NB4 (cell line): ENCODE measurements around the gene SH3BGRL3.
"Not testable (repeated sequence)": the region's sequence is repeated elsewhere in the genome, so short reads cannot be mapped to it uniquely, and the experiment has no call there.

Experiments used
- DNase-seq: peaks from one replicate; pipeline ENCODE4 v3.0.0; 2010; ENCODE audit warnings: low read depth
- H3K4me3 ChIP-seq: one replicate; pipeline ENCODE4 v1.5.1; 2011; ENCODE audit warnings: mild to moderate bottlenecking, low read depth, low read length, moderate library complexity
- MYC ChIP-seq: IDR thresholded peaks from 2 replicates; pipeline ENCODE4 v1.6.1; 2011; ENCODE audit warnings: low read depth, low read length
- POLR2A ChIP-seq: IDR thresholded peaks from 2 replicates; pipeline ENCODE4 v1.6.1; 2011; ENCODE audit warnings: mild to moderate bottlenecking; ENCODE audit not compliant: insufficient read length; ENCODE audit errors: extremely low read depth
- TF ChIP-seq, protein P1 (sequence below): IDR thresholded peaks from one replicate; pipeline ENCODE4 v1.5.1; 2012; ENCODE audit warnings: low read depth, low read length
- TF ChIP-seq, protein P2 (sequence below): IDR thresholded peaks from 2 replicates; pipeline ENCODE4 v1.6.1; 2011; ENCODE audit warnings: low read depth, low read length

The SH3BGRL3 gene

GRCh38 chr1:26305667-26306289 lies 25.9 kb downstream of the SH3BGRL3 start:
- peak overlapping the region; percentile 69 for H3K4me3 ChIP-seq
- TF ChIP-seq, protein P1, sequence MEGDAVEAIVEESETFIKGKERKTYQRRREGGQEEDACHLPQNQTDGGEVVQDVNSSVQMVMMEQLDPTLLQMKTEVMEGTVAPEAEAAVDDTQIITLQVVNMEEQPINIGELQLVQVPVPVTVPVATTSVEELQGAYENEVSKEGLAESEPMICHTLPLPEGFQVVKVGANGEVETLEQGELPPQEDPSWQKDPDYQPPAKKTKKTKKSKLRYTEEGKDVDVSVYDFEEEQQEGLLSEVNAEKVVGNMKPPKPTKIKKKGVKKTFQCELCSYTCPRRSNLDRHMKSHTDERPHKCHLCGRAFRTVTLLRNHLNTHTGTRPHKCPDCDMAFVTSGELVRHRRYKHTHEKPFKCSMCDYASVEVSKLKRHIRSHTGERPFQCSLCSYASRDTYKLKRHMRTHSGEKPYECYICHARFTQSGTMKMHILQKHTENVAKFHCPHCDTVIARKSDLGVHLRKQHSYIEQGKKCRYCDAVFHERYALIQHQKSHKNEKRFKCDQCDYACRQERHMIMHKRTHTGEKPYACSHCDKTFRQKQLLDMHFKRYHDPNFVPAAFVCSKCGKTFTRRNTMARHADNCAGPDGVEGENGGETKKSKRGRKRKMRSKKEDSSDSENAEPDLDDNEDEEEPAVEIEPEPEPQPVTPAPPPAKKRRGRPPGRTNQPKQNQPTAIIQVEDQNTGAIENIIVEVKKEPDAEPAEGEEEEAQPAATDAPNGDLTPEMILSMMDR = no peak
- no peak for TF ChIP-seq MYC
- no peak for TF ChIP-seq POLR2A
- TF ChIP-seq, protein P2, sequence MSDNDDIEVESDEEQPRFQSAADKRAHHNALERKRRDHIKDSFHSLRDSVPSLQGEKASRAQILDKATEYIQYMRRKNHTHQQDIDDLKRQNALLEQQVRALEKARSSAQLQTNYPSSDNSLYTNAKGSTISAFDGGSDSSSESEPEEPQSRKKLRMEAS = no peak
- DNase-seq = peak; percentile 62

- DNase-seq = peak; percentile 93
- TF ChIP-seq, protein P1 = no peak
- TF ChIP-seq, protein P2 = peak; percentile 48; the same call in 1 of the 2 replicates
- TF ChIP-seq POLR2A = peak; percentile 15
- TF ChIP-seq MYC = no peak
- peak within 1 kb of the TSS; percentile 69 for H3K4me3 ChIP-seq
These were observed 26.7 kb downstream of the SH3BGRL3 start, which contains the start of gene UBXN11 for GRCh38 chr1:26306290-26307229. UBXN11 (minus strand) TSS chr1:26306636; CDS start chr1:26302883, 3,753 bp downstream.

GRCh38 chr1:26307363-26307781 lies 27.5 kb downstream of the SH3BGRL3 start:
- no peak for DNase-seq
- peak overlapping the region; percentile 53 for H3K4me3 ChIP-seq
- TF ChIP-seq MYC (no peak), POLR2A (no peak)
- TF ChIP-seq, protein P1 = no peak
- TF ChIP-seq, protein P2 = no peak

DNA sequence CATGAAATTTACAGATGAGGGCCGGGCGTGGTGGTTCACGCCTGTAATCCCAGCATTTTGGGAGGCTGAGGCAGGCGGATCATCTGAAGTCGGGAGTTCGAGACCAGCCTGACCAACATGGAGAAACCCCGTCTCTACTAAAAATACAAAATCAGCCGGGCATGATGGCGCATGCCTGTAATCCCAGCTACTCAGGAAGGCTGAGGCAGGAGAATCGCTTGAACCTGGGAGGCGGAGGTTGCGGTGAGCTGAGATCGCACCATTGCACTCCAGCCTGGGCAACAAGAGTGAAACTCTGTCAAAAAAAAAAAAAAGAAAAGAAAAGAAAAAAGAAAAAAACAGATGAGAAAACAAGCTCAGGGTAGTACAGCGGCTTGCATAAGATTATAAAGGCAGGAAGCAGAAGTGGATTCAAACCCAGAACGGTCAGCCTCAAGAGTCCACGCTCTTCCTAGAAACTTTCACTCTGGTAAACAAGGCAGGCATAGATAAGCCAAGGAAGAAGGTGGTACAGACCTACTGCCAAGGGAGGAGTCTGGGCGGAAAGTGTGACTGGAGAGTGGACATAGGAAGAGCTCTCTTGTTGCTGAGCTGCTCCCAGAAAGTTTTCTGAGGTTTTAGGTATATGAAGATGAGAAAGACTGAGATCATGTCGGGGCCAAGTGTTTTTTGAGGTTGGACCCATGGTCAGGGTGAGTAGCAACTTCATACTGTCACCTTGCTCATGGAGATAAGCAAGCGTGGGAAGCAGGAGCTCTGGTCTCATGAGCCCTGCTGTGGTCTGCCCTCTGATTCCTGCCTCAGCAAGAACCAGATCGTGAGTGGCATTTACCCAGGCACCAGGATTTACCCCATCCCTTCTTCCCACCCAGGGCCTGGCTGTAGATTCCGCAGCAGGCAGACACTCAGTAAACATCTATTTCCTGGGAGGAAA lies 28.3 kb downstream of the SH3BGRL3 start:
- DNase-seq, H3K4me3 ChIP-seq: not testable (repeated sequence)

DNA sequence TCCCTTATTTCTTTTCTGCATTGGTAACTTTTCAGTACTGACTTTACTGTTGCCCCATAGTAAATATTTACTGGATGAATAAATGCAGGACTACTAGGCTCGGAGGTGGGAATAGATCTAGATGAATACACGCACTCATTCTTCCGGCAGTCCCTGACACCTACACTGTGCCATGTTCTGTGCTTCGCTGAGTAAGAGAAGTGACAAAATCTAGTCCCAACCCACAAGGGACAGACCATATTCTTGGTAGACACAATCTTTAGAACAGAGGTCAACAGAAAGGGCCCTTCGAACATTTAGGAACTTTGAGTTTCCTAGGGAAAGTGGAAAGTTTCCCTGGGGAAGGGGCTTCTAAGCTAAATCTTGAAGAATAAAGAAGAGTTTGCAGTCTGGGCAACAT lies 34.6 kb downstream of the SH3BGRL3 start:
- no peak for DNase-seq
- H3K4me3 ChIP-seq = no peak overlapping the region
- TF ChIP-seq, protein P2 = no peak
- TF ChIP-seq, protein P1 = no peak
- no peak for TF ChIP-seq MYC
- TF ChIP-seq POLR2A = no peak
